Nephron progenitor cell (in vitro differentiated cells): ENCODE data around the gene SCYL3.

ENCODE experiments used
- DNase-seq: peaks from one replicate; pipeline ENCODE4 v3.0.0; 2021
- H3K27ac Mint-ChIP-seq: 2 replicates; pipeline ENCODE4 v1.8.0; 2021; ENCODE audit warnings: mild to moderate bottlenecking, moderate library complexity, mixed read lengths
- H3K27me3 Mint-ChIP-seq: 2 replicates; pipeline ENCODE4 v1.8.0; 2021; ENCODE audit warnings: mild to moderate bottlenecking, low read depth, mixed read lengths; ENCODE audit not compliant: poor library complexity
- H3K36me3 Mint-ChIP-seq: 2 replicates; pipeline ENCODE4 v1.8.0; 2021; ENCODE audit warnings: low read depth, mixed read lengths
- H3K4me1 Mint-ChIP-seq: 2 replicates; pipeline ENCODE4 v1.8.0; 2021; ENCODE audit warnings: mixed read lengths
- H3K4me3 Mint-ChIP-seq: 2 replicates; pipeline ENCODE4 v1.8.0; 2021; ENCODE audit warnings: mild to moderate bottlenecking, moderate library complexity, mixed read lengths
- H3K9me3 Mint-ChIP-seq: 2 replicates; pipeline ENCODE4 v1.8.0; 2021; ENCODE audit warnings: mild to moderate bottlenecking, moderate library complexity, mixed read lengths
- TF ChIP-seq, protein P1 (sequence below): fragments of 200-600 bp; sonication (generic); IDR thresholded peaks from 2 replicates; pipeline ENCODE4 v1.5.0; 2021; ENCODE audit warnings: antibody characterized with exemption

Gene SCYL3

DNA sequence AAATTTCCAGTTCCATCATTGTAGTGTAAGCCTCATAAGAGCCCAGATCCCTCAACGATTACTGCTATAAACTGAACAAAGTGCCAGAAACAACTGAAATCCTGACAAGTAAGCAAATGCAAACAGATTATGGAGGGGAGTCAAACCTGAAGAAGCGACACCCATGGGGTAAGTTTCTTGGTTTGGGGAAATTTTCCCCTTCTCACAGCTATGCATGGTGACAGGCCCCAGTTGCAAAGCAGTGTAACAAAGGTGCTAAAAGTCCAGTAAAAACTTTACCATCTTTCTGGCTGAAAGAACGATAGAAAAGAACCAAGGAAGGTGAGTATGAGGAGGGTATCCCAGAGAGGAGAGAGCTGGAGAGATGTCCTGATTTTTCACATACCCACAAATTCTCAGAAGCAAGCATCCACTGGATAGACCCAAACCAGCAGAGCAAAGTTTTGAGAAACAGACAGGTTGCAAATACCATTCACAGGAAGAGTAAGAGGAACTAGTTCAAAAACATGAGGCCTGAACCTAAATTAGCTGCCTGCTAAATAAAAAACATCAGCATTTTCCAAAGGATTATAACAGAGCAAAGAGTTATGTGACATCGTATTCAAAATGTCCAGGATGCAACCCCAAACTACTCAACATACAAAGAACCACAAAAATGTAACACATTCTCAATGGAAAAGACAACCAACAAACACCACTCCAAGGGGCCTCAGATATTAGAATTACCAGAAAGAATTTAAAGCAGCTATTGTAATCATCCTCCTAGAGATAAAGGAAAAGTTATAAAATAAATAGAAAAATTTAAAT lies 14.5 kb downstream of the SCYL3 start:
- H3K4me1 Mint-ChIP-seq: peaks cover 7% of the 10 kb centered on the region
- no peak overlapping the region for H3K4me3 Mint-ChIP-seq
- peaks cover 59% of the 10 kb centered on the region for H3K36me3 Mint-ChIP-seq
- no peaks in the 10 kb centered on the region for H3K9me3 Mint-ChIP-seq
- H3K27ac Mint-ChIP-seq: peak overlapping the region; percentile 64
- no peaks in the 10 kb centered on the region for H3K27me3 Mint-ChIP-seq
- TF ChIP-seq, protein P1, sequence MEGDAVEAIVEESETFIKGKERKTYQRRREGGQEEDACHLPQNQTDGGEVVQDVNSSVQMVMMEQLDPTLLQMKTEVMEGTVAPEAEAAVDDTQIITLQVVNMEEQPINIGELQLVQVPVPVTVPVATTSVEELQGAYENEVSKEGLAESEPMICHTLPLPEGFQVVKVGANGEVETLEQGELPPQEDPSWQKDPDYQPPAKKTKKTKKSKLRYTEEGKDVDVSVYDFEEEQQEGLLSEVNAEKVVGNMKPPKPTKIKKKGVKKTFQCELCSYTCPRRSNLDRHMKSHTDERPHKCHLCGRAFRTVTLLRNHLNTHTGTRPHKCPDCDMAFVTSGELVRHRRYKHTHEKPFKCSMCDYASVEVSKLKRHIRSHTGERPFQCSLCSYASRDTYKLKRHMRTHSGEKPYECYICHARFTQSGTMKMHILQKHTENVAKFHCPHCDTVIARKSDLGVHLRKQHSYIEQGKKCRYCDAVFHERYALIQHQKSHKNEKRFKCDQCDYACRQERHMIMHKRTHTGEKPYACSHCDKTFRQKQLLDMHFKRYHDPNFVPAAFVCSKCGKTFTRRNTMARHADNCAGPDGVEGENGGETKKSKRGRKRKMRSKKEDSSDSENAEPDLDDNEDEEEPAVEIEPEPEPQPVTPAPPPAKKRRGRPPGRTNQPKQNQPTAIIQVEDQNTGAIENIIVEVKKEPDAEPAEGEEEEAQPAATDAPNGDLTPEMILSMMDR: no peak
- no peak for DNase-seq

DNA sequence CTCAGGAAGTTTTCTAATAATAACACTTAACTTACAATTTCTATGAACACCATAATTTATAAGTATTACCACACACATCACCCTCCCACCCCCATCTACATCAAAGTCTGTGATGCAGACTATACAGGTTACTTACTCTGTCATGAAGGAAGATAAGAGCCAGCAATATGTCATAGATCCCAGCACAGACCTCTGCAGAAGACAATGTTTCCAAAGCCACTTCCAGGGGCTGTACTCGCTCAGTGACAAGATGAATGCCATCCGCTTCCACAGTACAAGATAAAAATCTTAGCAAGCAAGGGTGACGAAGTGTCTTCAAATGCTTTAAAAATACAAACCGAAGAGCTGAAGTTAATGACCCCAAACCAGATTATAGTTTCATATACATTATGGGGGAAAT lies 15.2 kb downstream of the SCYL3 start:
- Mint-ChIP-seq H3K27ac (no peak overlapping the region), H3K27me3 (no peaks in the 10 kb centered on the region), H3K9me3 (peaks cover 5% of the 10 kb centered on the region), H3K4me1 (peaks cover 7% of the 10 kb centered on the region), H3K36me3 (peaks cover 66% of the 10 kb centered on the region), H3K4me3 (no peak overlapping the region)
- DNase-seq: no peak
- TF ChIP-seq, protein P1: no peak

DNA sequence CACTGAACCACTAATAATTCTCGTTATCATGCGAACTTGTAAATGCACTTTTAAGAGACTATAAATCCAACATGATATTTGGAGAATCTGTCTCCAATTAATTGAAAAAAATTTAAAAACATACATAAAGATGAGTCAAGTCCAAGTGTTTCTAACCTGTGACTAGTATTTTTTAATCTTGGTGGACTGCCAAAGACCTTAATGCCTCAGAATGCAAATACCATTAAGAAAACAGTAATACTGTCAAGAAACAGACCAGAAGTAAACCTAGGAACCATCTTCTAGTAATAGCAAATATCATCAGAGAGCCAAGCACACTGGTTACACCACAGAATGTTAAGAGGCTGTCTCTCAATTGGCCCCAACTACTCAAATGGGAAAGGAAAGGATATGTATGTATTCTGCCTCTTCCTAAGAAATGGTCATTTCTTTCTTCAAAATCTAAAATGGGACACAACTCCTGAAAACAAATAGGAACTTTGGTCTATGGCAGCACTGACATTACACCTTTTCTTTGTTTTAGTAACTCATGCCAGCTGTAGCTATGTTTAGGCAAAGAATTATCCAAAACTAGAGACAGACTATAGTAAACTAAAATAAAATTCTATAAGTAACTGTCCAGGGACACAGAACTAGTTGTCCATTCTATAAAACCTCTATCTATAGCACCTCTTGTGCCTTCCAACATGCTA lies 15.8 kb downstream of the SCYL3 start:
- Mint-ChIP-seq H3K4me1 (peaks cover 3% of the 10 kb centered on the region), H3K36me3 (peaks cover 67% of the 10 kb centered on the region), H3K4me3 (no peak overlapping the region), H3K9me3 (peaks cover 10% of the 10 kb centered on the region), H3K27ac (no peak overlapping the region), H3K27me3 (no peaks in the 10 kb centered on the region)
- DNase-seq: no peak
- TF ChIP-seq, protein P1: no peak

DNA sequence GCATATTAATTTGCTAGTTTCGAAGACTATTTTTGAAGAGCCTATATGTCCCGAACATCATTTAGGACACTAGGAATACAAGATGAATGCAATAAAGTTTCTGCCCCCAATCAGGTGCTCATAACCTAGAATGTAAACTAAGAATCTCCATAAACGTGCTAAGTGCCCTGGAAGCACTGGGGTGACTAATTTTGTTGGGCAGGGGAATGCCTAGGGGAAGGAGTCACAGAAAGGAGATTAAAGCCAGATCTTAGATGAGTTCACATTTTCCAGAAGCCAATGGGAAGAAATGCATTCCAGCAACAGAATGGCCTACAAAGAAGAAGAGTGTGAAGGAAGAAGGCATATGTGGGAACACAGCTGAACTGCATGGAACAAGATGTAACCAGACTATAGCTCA lies 19.5 kb downstream of the SCYL3 start:
- TF ChIP-seq, protein P1: no peak
- peaks cover 88% of the 10 kb centered on the region for H3K36me3 Mint-ChIP-seq

DNA sequence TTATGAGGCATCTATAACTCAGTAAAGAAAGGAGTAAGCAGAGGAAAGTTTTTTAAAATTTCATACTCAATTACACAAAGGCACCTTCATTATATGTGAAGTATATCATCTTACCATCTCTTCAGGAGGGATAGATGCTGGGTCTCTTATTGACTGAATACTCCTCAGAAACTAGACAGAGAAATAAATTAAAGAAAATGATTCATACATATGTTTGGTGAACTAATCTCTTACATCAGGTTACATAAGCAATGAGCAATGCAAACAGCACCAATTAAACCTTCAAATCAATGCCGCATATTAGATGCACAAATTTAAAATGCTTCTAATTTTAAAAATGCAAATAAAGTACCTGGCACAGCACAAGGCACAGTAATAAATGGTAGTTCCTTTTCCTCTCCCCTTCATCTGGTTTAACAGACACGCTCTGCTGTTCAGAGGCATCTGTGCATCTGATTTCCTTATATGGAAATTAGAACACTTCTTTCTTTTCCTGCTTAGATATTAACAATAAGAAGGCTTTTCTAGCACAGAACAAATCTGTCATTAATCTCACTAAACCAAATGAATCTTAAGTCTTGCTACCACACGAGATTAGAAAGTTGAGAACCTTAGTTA lies 20.0 kb downstream of the SCYL3 start:
- Mint-ChIP-seq H3K4me3 (no peak overlapping the region), H3K36me3 (peaks cover 87% of the 10 kb centered on the region), H3K9me3 (peaks cover 28% of the 10 kb centered on the region), H3K27ac (no peak overlapping the region), H3K27me3 (no peaks in the 10 kb centered on the region), H3K4me1 (no peaks in the 10 kb centered on the region)
- DNase-seq: no peak
- TF ChIP-seq, protein P1: no peak

More for the DNA sequence above, 19.5 kb downstream of the SCYL3 start:
- Mint-ChIP-seq H3K4me3 (no peak overlapping the region), H3K4me1 (no peaks in the 10 kb centered on the region), H3K27me3 (no peaks in the 10 kb centered on the region), H3K27ac (no peak overlapping the region), H3K9me3 (peaks cover 28% of the 10 kb centered on the region)
- no peak for DNase-seq
